Kidney epithelial cell (primary cell): ENCODE results near the gene P2RY8. TPM values are rescaled to one million over a fixed set of nuclear protein-coding genes. Genes with fewer than 3 reads are reported as not detected.
"Not testable (repeated sequence)": the region's sequence is repeated elsewhere in the genome, so short reads cannot be mapped to it uniquely, and the experiment has no call there.

Experiments used
- DNase-seq: peaks from one replicate; pipeline ENCODE4 v3.0.0-alpha.2; 2010; ENCODE audit warnings: low read depth
- H3K27me3 ChIP-seq: 2 replicates; pipeline ENCODE4 v1.6.0; 2011; ENCODE audit warnings: low read length; ENCODE audit not compliant: control insufficient read depth, insufficient read depth
- H3K36me3 ChIP-seq: 2 replicates; pipeline ENCODE4 v1.5.1; 2011; ENCODE audit warnings: low read length; ENCODE audit not compliant: control insufficient read depth, insufficient read depth
- H3K4me3 ChIP-seq: 2 replicates; pipeline ENCODE4 v1.5.1; 2011; ENCODE audit warnings: low read depth, mild to moderate bottlenecking, control low read depth, low read length
- CTCF ChIP-seq: IDR thresholded peaks from 2 replicates; pipeline ENCODE4 v1.5.1; 2011; ENCODE audit warnings: mild to moderate bottlenecking, moderate library complexity, low read length, control low read depth, inconsistent platforms; ENCODE audit not compliant: insufficient read depth, poor library complexity, severe bottlenecking
- total RNA-seq: library from RNA; depleted of rRNA; stranded (reverse); fragments of >200 nt; gene quantifications from 2 replicates; pipeline ENCODE4 v1.2.3, GENCODE V29; 2015

Gene P2RY8
- total RNA-seq, 1 donor from 2014 or later, result not detected

GRCh38 chrX:1545776-1546408, 8.9 kb upstream of the P2RY8 start:
- Histone ChIP-seq H3K36me3 (no peaks in the 10 kb centered on the region), H3K27me3 (no peaks in the 10 kb centered on the region), H3K4me3 (no peak overlapping the region)
- no peak for DNase-seq
- no peak for TF ChIP-seq CTCF

GRCh38 chrX:1542994-1543725, 6.2 kb upstream of the P2RY8 start:
- no peak overlapping the region for H3K4me3 ChIP-seq
- no peaks in the 10 kb centered on the region for H3K36me3 ChIP-seq
- DNase-seq, result no peak
- no peaks in the 10 kb centered on the region for H3K27me3 ChIP-seq
- TF ChIP-seq CTCF, result no peak

- H3K27me3 ChIP-seq, H3K4me3 ChIP-seq, DNase-seq, H3K36me3 ChIP-seq: not testable (repeated sequence)
Measured at GRCh38 chrX:1539146-1539545, 2.2 kb upstream of the P2RY8 start.

GRCh38 chrX:1537716-1538090, 718 bp upstream of the P2RY8 start:
- H3K4me3 ChIP-seq, H3K36me3 ChIP-seq, H3K27me3 ChIP-seq, DNase-seq: not testable (repeated sequence)

GRCh38 chrX:1536712-1537030, 314 bp downstream of the P2RY8 start:
- no peak for TF ChIP-seq CTCF
- Histone ChIP-seq H3K27me3 (no peaks in the 10 kb centered on the region), H3K36me3 (no peaks in the 10 kb centered on the region), H3K4me3 (no peak overlapping the region)
- DNase-seq, result no peak

GRCh38 chrX:1535241-1536041, 1.5 kb downstream of the P2RY8 start:
- H3K27me3 ChIP-seq, result no peaks in the 10 kb centered on the region
- no peak for DNase-seq
- no peak for TF ChIP-seq CTCF

More at GRCh38 chrX:1535241-1536041, 1.5 kb downstream of the P2RY8 start:
- no peaks in the 10 kb centered on the region for H3K36me3 ChIP-seq
- no peak overlapping the region for H3K4me3 ChIP-seq
